Stimulated activated CD8-positive, alpha-beta memory T cell treated with anti-CD3 and anti-CD28 coated beads, Interleukin-15, amount 100 ng/mL, for 1 hour (primary cell): ENCODE results near the gene MPPE1.
A peak's percentile ranks its signal among the peaks of the same experiment; 100 is the strongest.
"Not testable (repeated sequence)": the region's sequence is repeated elsewhere in the genome, so short reads cannot be mapped to it uniquely, and the experiment has no call there.

ENCODE experiments used
- DNase-seq: peaks from one replicate; pipeline ENCODE4 v3.0.0-alpha.2; 2020; ENCODE audit warnings: low read depth

Gene MPPE1

GRCh38 chr18:11908182-11909060 is at the start of gene MPPE1:
MPPE1 (minus strand) TSS chr18:11908317; CDS start chr18:11897264, 11,053 bp downstream.
- DNase-seq = peak; percentile 65

- no peak for DNase-seq
Measured at GRCh38 chr18:11957636-11958035, 49.5 kb upstream of the MPPE1 start.

GRCh38 chr18:11956371-11957308 is 48.5 kb upstream of the MPPE1 start:
- no peak for DNase-seq

- no peak for DNase-seq
Measured at GRCh38 chr18:11955239-11956029, 47.3 kb upstream of the MPPE1 start.

GRCh38 chr18:11953113-11953512 is 45.0 kb upstream of the MPPE1 start:
- DNase-seq = no peak

- DNase-seq = no peak
Measured at GRCh38 chr18:11951390-11951851, 43.3 kb upstream of the MPPE1 start.

- DNase-seq = no peak
Measured at GRCh38 chr18:11950824-11951223, 42.7 kb upstream of the MPPE1 start.

GRCh38 chr18:11948852-11949523 is 40.9 kb upstream of the MPPE1 start:
- no peak for DNase-seq

GRCh38 chr18:11947214-11948191 is 39.4 kb upstream of the MPPE1 start:
- peak; percentile 14 for DNase-seq

GRCh38 chr18:11946756-11947155 is 38.6 kb upstream of the MPPE1 start:
- DNase-seq = no peak

GRCh38 chr18:11945834-11946659 is 37.9 kb upstream of the MPPE1 start:
- DNase-seq = not testable (repeated sequence)

- no peak for DNase-seq
Measured at GRCh38 chr18:11944786-11945185, 36.7 kb upstream of the MPPE1 start.

- DNase-seq = no peak
Measured at GRCh38 chr18:11944252-11944651, 36.1 kb upstream of the MPPE1 start.

- no peak for DNase-seq
Measured at GRCh38 chr18:11943551-11943950, 35.4 kb upstream of the MPPE1 start.

GRCh38 chr18:11940956-11941355 is 32.8 kb upstream of the MPPE1 start:
- no peak for DNase-seq

- DNase-seq = peak; percentile 62
Measured at GRCh38 chr18:11937874-11938478, 29.9 kb upstream of the MPPE1 start.

- no peak for DNase-seq
Measured at GRCh38 chr18:11932393-11932792, 24.3 kb upstream of the MPPE1 start.

GRCh38 chr18:11927497-11927896 is 19.4 kb upstream of the MPPE1 start:
- DNase-seq = no peak
